ENCODE measurements around the gene CMKLR1.

The CMKLR1 gene

GRCh38 chr12:108338915-108339657 lies at the start of gene CMKLR1:
Gene CMKLR1 (minus strand): TSS chr12:108339311. CDS start chr12:108293591, 45,720 bp downstream.
- DNase-seq (ENCODE audit: low read depth in 3 of 3), result no peak

GRCh38 chr12:108387771-108388170 lies 48.7 kb upstream of the CMKLR1 start:
- DNase-seq (ENCODE audit: low read depth in 3 of 3), result no peak

GRCh38 chr12:108386709-108387360 lies 47.7 kb upstream of the CMKLR1 start:
- no peak for DNase-seq (ENCODE audit: low read depth in 3 of 3)

- no peak for DNase-seq (ENCODE audit: low read depth in 3 of 3)
Observed at GRCh38 chr12:108382437-108382801, 43.3 kb upstream of the CMKLR1 start.

GRCh38 chr12:108381787-108382436 lies 42.8 kb upstream of the CMKLR1 start:
- DNase-seq (ENCODE audit: low read depth in 3 of 3), result no peak

- DNase-seq (ENCODE audit: low read depth in 3 of 3), result no peak
Observed at GRCh38 chr12:108380382-108380781, 41.3 kb upstream of the CMKLR1 start.

- DNase-seq (ENCODE audit: low read depth in 3 of 3), result no peak
Observed at GRCh38 chr12:108379823-108380222, 40.7 kb upstream of the CMKLR1 start.

- DNase-seq (ENCODE audit: low read depth in 3 of 3), result no peak
Observed at GRCh38 chr12:108378926-108379325, 39.8 kb upstream of the CMKLR1 start.

GRCh38 chr12:108377260-108377659 lies 38.1 kb upstream of the CMKLR1 start:
- no peak for DNase-seq (ENCODE audit: low read depth in 3 of 3)

GRCh38 chr12:108375986-108376663 lies 37.0 kb upstream of the CMKLR1 start:
- no peak for DNase-seq (ENCODE audit: low read depth in 3 of 3)

- DNase-seq (ENCODE audit: low read depth in 3 of 3), result no peak
Observed at GRCh38 chr12:108374596-108375320, 35.6 kb upstream of the CMKLR1 start.

- no peak for DNase-seq (ENCODE audit: low read depth in 3 of 3)
Observed at GRCh38 chr12:108373111-108373510, 34.0 kb upstream of the CMKLR1 start.

GRCh38 chr12:108371801-108372344 lies 32.8 kb upstream of the CMKLR1 start:
- no peak for DNase-seq (ENCODE audit: low read depth in 3 of 3)

- no peak for DNase-seq (ENCODE audit: low read depth in 3 of 3)
Observed at GRCh38 chr12:108370415-108370814, 31.3 kb upstream of the CMKLR1 start.

GRCh38 chr12:108369736-108370396 lies 30.8 kb upstream of the CMKLR1 start:
- no peak for DNase-seq (ENCODE audit: low read depth in 3 of 3)

GRCh38 chr12:108368089-108368488 lies 29.0 kb upstream of the CMKLR1 start:
- DNase-seq (ENCODE audit: low read depth in 3 of 3), result no peak

GRCh38 chr12:108367436-108367835 lies 28.3 kb upstream of the CMKLR1 start:
- DNase-seq (ENCODE audit: low read depth in 3 of 3), result no peak

- DNase-seq (ENCODE audit: low read depth in 3 of 3), result no peak
Observed at GRCh38 chr12:108365324-108365723, 26.2 kb upstream of the CMKLR1 start.

GRCh38 chr12:108364879-108365278 lies 25.8 kb upstream of the CMKLR1 start:
- no peak for DNase-seq (ENCODE audit: low read depth in 3 of 3)

GRCh38 chr12:108363565-108363964 lies 24.5 kb upstream of the CMKLR1 start:
- no peak for DNase-seq (ENCODE audit: low read depth in 3 of 3)

- no peak for DNase-seq (ENCODE audit: low read depth in 3 of 3)
Observed at GRCh38 chr12:108363165-108363564, 24.1 kb upstream of the CMKLR1 start.

All from stimulated activated CD4-positive, alpha-beta T cell treated with anti-CD3 and anti-CD28 coated beads, TNF-alpha, amount 100 ng/mL, for 4 hours (primary cell).